LNCAP (cell line): Measurements from ENCODE around the gene EGLN1.

Experiments
- CTCF ChIP-seq: fragments of 450-650 bp; IDR thresholded peaks from 2 replicates; pipeline ENCODE4 v1.5.1; 2017; ENCODE audit warnings: mild to moderate bottlenecking

The EGLN1 gene

GRCh38 chr1:231374394-231374793 is 47.7 kb downstream of the EGLN1 start:
- no peak for TF ChIP-seq CTCF

- TF ChIP-seq CTCF = no peak
Observed at GRCh38 chr1:231372501-231372900, 49.6 kb downstream of the EGLN1 start.

- no peak for TF ChIP-seq CTCF
Observed at GRCh38 chr1:231369282-231369681, 52.8 kb downstream of the EGLN1 start.

- TF ChIP-seq CTCF = no peak
Observed at GRCh38 chr1:231364192-231364591, 57.9 kb downstream of the EGLN1 start.

- TF ChIP-seq CTCF = no peak
Observed at GRCh38 chr1:231363624-231364023, 58.5 kb downstream of the EGLN1 start.

GRCh38 chr1:231362325-231362724 is 59.8 kb downstream of the EGLN1 start:
- no peak for TF ChIP-seq CTCF

- TF ChIP-seq CTCF = no peak
Observed at GRCh38 chr1:231359113-231359512, 63.0 kb downstream of the EGLN1 start.

- TF ChIP-seq CTCF = peak; percentile 87
Observed at GRCh38 chr1:231357831-231358354, 64.2 kb downstream of the EGLN1 start.
